ENCODE data around the gene PPA1. TPM values are rescaled to one million over a fixed set of nuclear protein-coding genes. Genes with fewer than 3 reads are reported as not detected.
A peak's percentile ranks its signal among the peaks of the same experiment; 100 is the strongest.

PPA1 gene
- total RNA-seq = 179 and 201 TPM in 2 replicates

DNA sequence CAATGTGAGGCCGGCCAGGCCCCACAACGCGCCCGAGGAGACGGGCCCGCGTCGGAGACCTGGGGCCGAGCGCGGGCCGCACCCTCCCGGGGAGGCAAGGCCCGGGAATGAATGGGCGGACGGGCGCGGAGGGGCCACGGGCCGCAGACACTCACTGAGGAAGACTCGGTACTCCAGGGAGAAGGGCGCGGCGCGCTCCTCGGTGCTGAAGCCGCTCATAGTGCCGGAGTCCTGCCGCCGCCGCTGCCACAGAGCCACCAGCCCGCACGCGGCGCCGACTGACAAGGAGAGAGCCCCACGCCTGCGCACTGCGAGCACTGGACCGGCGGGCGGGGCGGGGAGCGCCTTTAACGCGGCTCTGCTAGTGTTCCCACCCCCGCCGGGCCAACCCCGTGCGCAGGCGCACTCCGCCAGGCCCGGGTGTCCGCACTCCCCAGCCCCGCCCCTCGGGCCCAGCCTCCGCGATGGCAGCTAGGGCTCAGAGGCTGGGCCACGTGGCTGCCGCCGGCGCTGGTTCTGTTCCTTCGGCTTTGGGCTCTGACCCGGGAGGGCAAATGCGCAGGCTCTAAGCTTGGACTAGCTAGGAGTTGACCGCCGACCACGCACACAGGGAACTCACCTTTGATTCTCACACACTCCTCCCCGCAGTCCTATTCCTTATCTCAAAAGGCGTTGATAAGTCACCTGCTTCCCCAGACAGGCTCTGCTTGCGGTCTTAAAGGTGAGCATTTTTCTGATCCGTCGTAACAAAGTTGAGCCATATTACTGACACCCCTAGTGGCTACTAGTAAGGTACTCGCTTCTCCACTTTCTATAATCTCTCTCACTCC lies at the start of gene PPA1:
Gene PPA1 (minus strand): TSS at position 321 of the 830 bp plus-strand sequence. CDS start 102 bp downstream, at position 219.
- peak; percentile 27 for TF ChIP-seq CTCF (IDR thresholded peaks at IDR 0.05; ENCODE audit: insufficient read depth, low read length, poor library complexity, severe bottlenecking)
- no peak for DNase-seq (ENCODE audit: low read depth)
- Histone ChIP-seq H3K4me3 (ENCODE audit: low read depth, low read length) (peak within 1 kb of the TSS; percentile 96), H3K36me3 (ENCODE audit: control insufficient read depth, insufficient read depth, low read length) (no peaks in the 10 kb centered on the region), H3K27me3 (ENCODE audit: control insufficient read depth, insufficient read depth, low read length) (no peaks in the 10 kb centered on the region)

DNA sequence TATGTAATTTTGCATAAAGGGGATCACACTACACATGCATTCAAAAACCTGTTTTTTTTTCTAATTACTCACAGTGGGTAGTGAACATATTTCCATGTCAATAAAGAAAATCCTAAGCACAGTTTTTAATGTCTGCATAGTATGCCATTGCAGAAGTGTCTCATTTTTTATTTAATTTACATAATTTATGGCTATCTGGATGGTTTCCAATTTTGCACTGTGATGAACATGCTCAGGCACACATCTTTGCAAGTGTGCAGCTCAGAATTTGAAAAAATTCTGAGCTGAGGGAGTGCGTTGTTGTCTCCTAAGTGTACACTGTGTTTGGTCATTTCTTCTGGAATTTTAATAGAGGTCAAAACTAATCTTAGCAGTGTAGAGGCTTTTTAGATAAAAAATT lies 48.4 kb upstream of the PPA1 start:
- peaks cover 27% of the 10 kb centered on the region for H3K27me3 ChIP-seq (ENCODE audit: control insufficient read depth, insufficient read depth, low read length)

GRCh38 chr10:70280099-70280498 lies 46.9 kb upstream of the PPA1 start:
- Histone ChIP-seq H3K36me3 (ENCODE audit: control insufficient read depth, insufficient read depth, low read length) (no peaks in the 10 kb centered on the region), H3K4me3 (ENCODE audit: low read depth, low read length) (no peak overlapping the region), H3K27me3 (ENCODE audit: control insufficient read depth, insufficient read depth, low read length) (peaks cover 24% of the 10 kb centered on the region)
- TF ChIP-seq CTCF (IDR thresholded peaks at IDR 0.05; ENCODE audit: insufficient read depth, low read length, poor library complexity, severe bottlenecking) = no peak
- DNase-seq (ENCODE audit: low read depth) = no peak

More for the DNA sequence above, 48.4 kb upstream of the PPA1 start:
- TF ChIP-seq CTCF (IDR thresholded peaks at IDR 0.05; ENCODE audit: insufficient read depth, low read length, poor library complexity, severe bottlenecking) = no peak
- DNase-seq (ENCODE audit: low read depth) = no peak
- H3K36me3 ChIP-seq (ENCODE audit: control insufficient read depth, insufficient read depth, low read length) = no peaks in the 10 kb centered on the region
- H3K4me3 ChIP-seq (ENCODE audit: low read depth, low read length) = no peak overlapping the region

DNA sequence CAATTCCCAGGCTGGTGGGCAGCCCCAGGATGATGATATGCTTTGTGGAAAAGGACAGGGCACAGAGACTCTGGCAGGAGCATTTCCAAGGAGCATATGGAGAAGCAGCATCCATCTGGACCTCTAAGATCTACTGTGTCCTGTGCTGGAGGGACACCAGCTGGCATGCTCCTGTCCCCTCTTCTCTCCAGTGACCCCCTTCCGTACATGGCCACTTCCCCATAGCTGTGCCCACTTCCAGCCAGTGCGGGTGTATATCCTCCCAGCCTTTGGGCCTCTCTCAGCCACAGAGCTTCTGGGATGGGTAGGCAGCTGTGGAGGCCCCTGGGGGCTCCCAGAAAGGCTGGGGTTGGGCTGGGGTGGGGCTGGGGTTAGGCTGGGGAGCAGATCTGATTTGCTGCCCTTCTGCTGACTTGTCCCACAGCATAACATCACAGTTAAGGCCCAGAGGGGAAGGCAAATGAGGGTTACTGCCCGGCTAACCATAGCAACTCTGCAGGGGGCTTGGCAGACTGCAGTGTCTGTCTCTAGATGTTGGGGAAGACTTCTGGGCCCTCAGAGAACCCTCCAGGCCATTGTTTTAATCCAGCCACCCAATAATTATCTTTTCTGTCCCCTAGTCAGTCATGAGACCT lies 44.3 kb upstream of the PPA1 start:
- no peak overlapping the region for H3K4me3 ChIP-seq (ENCODE audit: low read depth, low read length)
- TF ChIP-seq CTCF (IDR thresholded peaks at IDR 0.05; ENCODE audit: insufficient read depth, low read length, poor library complexity, severe bottlenecking) = no peak
- H3K36me3 ChIP-seq (ENCODE audit: control insufficient read depth, insufficient read depth, low read length) = no peaks in the 10 kb centered on the region
- DNase-seq (ENCODE audit: low read depth) = no peak
- peaks cover 4% of the 10 kb centered on the region for H3K27me3 ChIP-seq (ENCODE audit: control insufficient read depth, insufficient read depth, low read length)

DNA sequence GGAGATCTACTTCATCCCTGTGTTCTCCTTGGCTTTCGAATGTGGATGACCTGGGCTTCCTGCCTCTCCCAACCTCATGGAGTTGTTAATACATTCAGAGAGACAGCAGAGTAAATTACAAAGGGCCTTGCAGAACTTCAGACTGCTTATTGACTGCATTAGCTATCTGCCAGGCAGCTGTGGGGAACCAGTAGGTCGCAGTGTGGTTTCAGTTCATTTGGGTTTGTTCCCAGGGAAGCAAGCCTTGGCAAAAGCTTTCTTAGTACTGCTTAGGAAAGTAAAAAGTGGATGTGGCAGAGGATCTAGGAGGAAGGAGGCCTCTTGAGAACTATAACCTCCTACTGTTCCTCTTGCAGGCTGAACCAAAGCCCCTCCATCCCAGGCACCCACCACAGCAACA lies 41.4 kb upstream of the PPA1 start:
- no peak for DNase-seq (ENCODE audit: low read depth)
- H3K36me3 ChIP-seq (ENCODE audit: control insufficient read depth, insufficient read depth, low read length) = no peaks in the 10 kb centered on the region
- no peak overlapping the region for H3K4me3 ChIP-seq (ENCODE audit: low read depth, low read length)
- no peaks in the 10 kb centered on the region for H3K27me3 ChIP-seq (ENCODE audit: control insufficient read depth, insufficient read depth, low read length)
- TF ChIP-seq CTCF (IDR thresholded peaks at IDR 0.05; ENCODE audit: insufficient read depth, low read length, poor library complexity, severe bottlenecking) = no peak

Data from kidney epithelial cell (primary cell).